HG03342 (cell line): ENCODE data around the gene EPYC.
"Not testable (repeated sequence)": the region's sequence is repeated elsewhere in the genome, so short reads cannot be mapped to it uniquely, and the experiment has no call there.

ENCODE experiments used
- ATAC-seq: cut with Tn5 transposase; IDR thresholded peaks from one replicate; pipeline ENCODE4 v1.9.1; 2021; ENCODE audit warnings: mild to moderate bottlenecking, moderate library complexity; ENCODE audit not compliant: unreplicated experiment

EPYC gene

GRCh38 chr12:90991952-90992465 lies 12.8 kb downstream of the EPYC start:
- no peak for ATAC-seq

- ATAC-seq: no peak
Measured at GRCh38 chr12:90990611-90991010, 14.2 kb downstream of the EPYC start.

GRCh38 chr12:90989686-90990111 lies 15.1 kb downstream of the EPYC start:
- no peak for ATAC-seq

- ATAC-seq: peak; percentile 92
Measured at GRCh38 chr12:90987520-90987919, 17.3 kb downstream of the EPYC start.

- ATAC-seq: no peak
Measured at GRCh38 chr12:90987101-90987500, 17.7 kb downstream of the EPYC start.

GRCh38 chr12:90985331-90985730 lies 19.4 kb downstream of the EPYC start:
- ATAC-seq: not testable (repeated sequence)

- no peak for ATAC-seq
Measured at GRCh38 chr12:90984114-90984513, 20.7 kb downstream of the EPYC start.

- ATAC-seq: no peak
Measured at GRCh38 chr12:90982170-90982569, 22.6 kb downstream of the EPYC start.

- ATAC-seq: no peak
Measured at GRCh38 chr12:90979951-90980350, 24.8 kb downstream of the EPYC start.

GRCh38 chr12:90979019-90979418 lies 25.8 kb downstream of the EPYC start:
- no peak for ATAC-seq

- peak; percentile 92 for ATAC-seq
Measured at GRCh38 chr12:90978117-90978770, 26.5 kb downstream of the EPYC start.

GRCh38 chr12:90977224-90977623 lies 27.5 kb downstream of the EPYC start:
- ATAC-seq: no peak

GRCh38 chr12:90974286-90974685 lies 30.5 kb downstream of the EPYC start:
- no peak for ATAC-seq

GRCh38 chr12:90972226-90972625 lies 32.5 kb downstream of the EPYC start:
- ATAC-seq: no peak

GRCh38 chr12:90970911-90971310 lies 33.9 kb downstream of the EPYC start:
- no peak for ATAC-seq

- ATAC-seq: no peak
Measured at GRCh38 chr12:90970471-90970870, 34.3 kb downstream of the EPYC start.

GRCh38 chr12:90969851-90970250 lies 34.9 kb downstream of the EPYC start:
- no peak for ATAC-seq

- ATAC-seq: no peak
Measured at GRCh38 chr12:90969346-90969745, 35.4 kb downstream of the EPYC start.

- ATAC-seq: peak; percentile 82
Measured at GRCh38 chr12:90965204-90965603, 39.6 kb downstream of the EPYC start.

GRCh38 chr12:90964616-90965015 lies 40.2 kb downstream of the EPYC start:
- ATAC-seq: no peak

- ATAC-seq: no peak
Measured at GRCh38 chr12:90963946-90964345, 40.8 kb downstream of the EPYC start.

GRCh38 chr12:90961154-90961553 lies 43.6 kb downstream of the EPYC start:
- no peak for ATAC-seq

GRCh38 chr12:90959538-90960139 lies 45.1 kb downstream of the EPYC start:
- ATAC-seq: peak; percentile 89
